Stimulated activated CD8-positive, alpha-beta memory T cell treated with anti-CD3 and anti-CD28 coated beads, Interleukin-7, amount 100 ng/mL, for 4 hours (primary cell): ENCODE measurements around the gene ENOX1.
"Not testable (repeated sequence)": the region's sequence is repeated elsewhere in the genome, so short reads cannot be mapped to it uniquely, and the experiment has no call there.

ENCODE experiments used
- DNase-seq, 2 donors: peaks; one replicate each; pipeline ENCODE4 v3.0.0-alpha.2; 2020; ENCODE audit warnings: low read depth in 2 of 2

Gene ENOX1

DNA sequence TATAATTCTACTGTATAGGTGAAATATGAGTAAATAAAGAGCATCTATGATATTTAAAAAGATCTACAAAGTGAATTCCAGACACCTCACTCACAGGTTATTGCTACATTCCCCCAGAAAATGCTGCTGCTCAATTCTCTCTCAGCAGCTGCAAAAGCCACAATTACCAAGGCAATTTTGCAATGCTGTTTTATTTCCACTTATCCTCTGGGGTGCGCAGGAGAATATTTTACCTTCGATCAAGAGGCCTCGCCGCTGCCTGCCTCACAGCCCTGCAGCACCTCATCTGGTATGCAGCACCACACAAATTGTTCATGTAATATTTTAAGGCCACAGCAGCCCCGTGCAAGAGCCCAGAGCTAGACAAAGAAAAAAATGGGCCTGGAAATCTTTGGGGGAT is 430.2 kb downstream of the ENOX1 start:
- DNase-seq = no peak

DNA sequence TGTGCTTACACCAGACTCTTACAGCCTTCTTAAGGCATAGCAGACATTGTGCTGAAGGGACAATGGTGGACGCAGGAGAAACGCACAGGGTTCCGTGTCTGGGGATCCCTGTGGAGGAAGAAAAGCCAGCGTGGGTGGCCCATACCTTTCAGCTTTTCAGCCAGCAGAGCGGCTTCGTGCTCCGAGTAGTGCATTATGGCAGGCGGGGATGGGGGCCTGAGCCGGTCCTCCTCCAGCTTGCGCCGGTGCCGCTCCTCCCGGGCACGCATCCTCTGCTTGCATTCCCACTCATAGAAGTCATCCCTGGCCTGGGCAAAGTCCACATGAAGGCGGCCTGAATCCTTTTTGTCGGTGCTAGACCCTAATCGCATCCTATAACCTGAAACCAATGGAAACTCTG is 431.0 kb downstream of the ENOX1 start:
- no peak for DNase-seq

DNA sequence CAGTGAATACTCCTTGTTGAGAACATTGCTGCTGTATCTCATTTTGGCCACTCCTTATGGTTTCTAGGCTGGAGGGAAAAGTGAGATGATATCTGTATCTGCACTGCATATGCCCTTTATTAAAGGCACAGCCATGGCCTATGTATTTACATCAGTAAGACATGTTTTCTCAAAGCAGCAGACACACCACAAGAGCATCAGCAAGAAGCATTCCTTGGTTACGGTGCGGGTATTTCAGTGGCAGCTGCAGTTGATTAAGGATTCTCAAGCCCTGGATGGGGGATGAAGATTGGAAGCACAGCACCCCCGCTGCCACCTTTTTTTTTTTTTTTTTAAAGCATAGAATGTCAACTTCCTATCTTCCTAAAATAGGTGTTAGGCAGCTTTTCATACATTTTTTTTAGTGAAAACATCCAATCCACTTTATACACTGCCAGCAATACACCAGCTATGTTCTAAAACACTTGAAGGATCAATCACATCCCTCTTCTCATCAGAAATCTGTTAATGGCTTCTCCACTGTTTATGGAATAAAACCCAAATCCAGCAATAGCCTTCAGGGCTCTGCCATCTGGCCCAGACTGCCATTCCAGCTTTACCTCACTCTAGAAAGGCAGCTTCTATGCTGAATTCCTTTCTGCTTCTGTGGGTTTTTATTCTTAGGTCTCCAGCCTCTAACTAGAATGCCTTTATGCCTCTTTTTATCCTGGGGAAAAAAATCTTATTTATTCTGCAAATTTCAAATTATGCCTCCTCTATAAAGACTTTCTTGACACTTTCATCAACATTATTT is 432.4 kb downstream of the ENOX1 start:
- DNase-seq = no peak

DNA sequence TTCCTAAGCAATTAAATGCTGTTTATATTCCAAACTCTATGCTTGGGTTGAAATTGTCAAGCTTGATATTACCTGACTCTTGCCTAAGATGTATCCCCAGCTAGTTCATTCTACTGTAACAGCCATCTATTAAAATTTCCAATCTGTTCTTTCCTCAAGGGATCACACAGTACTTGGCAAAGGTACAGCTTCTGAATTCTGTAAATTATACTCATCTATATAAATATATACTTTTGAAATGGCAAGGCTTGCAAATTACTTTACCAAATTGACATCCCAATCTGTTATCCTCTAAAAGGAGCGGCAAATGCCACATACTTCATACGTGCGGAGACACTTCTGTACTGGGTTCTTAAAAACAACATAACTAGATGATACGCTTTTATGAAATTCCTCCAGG is 433.1 kb downstream of the ENOX1 start:
- DNase-seq = no peak

DNA sequence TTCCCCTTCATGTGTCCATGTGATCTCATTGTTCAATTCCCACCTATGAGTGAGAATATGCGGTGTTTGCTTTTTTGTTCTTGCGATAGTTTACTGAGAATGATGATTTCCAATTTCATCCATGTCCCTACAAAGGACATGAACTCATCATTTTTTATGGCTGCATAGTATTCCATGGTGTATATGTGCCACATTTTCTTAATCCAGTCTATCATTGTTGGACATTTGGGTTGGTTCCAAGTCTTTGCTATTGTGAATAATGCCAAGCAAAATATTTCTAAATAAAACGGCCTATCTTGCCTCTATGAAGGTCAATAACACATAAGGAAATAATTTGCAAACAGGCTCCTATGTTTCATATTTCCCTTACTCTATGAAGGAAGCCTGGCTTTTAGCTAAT is 435.2 kb downstream of the ENOX1 start:
- not testable (repeated sequence) for DNase-seq

DNA sequence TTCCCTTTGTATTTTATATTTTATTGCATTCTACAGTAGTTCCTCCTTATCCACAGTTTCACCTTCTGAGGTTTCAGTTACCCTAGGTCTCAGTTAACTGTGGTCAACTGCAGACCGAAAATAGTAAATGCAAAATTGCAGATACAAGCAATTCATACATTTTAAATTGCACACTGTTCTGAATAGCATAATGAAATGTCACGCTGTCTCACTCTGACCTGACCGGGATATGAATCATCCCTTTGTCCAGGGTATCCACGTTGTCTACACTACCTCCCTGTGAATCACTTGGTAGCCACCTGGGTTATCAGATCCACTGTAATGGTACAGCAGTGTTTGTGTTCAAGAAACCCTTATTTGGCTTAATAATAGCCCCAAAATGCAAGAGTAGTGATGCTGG is 438.4 kb downstream of the ENOX1 start:
- no peak for DNase-seq

DNA sequence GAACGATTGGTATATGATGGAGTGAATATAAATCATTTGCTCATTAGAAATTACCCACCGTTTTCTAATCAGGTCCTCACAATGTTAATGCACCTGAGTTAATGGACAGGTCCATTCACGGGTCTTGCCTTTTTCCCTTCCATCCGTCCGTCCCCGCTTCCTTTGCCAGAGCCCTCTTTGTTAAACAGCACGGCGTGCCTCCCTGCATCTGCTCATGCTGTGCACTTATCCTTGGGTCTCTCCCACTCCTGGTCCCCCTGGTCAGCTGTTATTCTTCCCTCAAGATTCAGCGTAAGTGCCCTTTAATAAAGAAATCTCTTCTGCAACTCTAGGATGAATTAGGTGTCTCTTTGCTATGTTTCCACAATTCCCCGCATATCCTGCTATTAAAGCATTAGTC is 438.9 kb downstream of the ENOX1 start:
- DNase-seq = no peak

DNA sequence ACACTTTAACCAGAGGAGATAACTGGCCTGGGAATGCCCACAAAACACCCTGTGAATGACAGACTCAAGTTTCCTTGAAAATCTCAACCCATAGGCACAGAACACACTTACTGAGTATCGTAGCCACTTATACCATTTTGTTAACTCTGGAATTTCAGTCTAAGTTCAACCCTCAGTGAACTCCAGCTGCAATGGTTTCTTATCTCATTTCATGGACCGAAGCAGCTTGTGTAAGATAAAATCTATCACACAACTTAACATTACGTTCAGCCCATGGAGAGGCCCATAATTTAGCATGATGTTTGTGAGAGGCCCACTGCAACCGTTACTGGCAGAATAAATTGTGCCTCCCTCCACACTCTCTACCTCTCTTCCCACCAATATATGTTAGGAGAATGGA is 440.3 kb downstream of the ENOX1 start:
- DNase-seq = no peak

DNA sequence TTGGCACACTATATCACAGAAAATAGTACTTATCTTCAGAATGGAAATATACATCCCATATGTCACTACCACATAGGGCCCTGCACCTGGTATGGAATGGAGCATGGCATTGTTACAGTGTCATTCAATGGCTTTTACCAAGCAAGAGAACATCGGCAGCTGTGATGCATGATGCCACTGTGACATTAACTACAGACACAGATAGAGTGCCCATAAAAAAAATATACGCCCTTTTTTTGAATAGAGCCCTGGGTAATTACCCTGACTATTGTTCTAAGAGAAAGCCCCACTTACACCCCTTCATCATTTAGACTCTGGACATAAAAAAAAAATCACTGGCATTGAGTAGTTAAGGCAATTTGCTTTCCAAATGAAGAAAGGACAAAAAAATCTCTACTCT is 443.1 kb downstream of the ENOX1 start:
- DNase-seq = no peak

DNA sequence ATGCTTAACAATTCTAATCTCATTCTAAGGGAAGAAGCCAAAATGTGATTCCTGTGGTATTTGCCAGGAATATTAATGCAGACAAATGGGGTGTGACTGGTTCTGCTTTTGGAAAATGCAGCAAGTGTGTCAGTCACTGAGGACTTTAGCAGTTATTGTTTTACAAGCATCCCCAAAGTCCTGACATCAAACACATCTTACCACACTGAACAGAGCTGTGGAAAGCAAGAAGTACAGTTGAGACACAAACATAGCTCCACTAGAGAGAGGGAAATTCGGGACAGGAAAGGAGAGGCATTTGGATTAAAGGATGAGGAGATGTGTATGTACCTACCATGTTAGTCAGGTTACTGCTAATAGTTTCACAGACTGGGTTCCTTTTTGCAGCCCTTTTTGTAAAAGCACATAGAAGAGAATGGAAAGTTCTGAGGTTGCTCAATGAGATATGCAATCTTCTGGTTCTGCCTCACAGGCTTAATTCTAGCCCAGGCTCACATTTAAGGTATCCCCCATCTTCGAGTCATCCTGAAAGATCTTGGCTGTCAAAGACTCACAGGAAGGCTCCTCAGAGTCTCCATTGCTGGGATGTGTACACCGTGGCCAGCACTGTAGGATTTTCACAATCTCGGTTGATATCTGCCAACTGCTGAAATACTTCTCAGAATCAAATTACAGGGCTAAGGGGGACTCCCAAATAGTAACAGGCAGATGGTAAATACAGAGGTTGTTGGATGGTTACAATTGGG is 446.8 kb downstream of the ENOX1 start:
- DNase-seq = no peak

DNA sequence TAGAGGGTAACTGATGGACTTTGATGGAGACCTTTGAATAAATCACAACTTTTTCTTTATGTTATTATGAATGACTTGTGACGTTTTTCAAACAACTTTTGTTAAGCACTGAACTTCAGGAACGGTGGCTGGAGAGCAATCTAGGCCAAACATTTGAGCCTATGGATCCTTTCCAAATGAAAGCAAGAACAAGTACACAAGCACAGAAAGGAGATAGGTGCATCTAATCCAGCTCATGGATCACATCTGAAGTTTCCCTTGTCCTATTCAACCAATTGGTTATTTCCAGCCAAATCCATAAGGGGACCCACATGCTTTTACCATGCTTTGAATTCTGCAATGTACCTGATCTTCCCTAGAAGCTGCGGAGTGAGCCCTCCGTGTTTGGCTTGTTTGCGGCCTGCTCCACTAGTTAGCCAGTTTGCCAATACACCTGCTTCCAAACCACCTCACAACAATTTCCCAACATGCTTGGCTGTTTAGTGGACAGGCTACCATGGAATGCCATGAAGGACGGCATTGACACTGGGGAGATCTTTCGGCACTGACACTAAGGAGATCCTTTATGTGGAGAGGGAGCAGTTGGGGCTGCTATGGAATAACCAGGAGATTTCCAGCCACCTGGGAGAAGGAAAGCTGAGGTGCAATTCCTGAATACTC is 447.5 kb downstream of the ENOX1 start:
- no peak for DNase-seq

DNA sequence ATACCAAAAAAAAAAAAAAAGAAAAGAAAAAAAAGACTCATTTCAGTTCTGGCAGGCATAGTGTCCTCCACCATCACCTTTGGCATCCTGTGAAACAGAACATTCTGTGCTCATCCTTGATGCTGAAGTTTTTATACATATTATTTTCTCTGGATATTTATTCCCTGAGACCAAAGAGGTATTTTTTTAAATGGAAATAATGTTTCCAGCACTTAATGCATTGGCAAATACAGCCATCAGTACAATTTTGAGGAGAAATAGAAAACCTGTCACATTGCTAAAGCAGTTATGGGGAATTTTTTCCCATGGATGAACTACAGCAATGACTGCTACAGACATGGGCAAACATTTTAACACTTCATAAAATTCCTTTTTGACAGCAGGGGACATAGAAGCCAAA is 451.0 kb downstream of the ENOX1 start:
- DNase-seq = no peak

DNA sequence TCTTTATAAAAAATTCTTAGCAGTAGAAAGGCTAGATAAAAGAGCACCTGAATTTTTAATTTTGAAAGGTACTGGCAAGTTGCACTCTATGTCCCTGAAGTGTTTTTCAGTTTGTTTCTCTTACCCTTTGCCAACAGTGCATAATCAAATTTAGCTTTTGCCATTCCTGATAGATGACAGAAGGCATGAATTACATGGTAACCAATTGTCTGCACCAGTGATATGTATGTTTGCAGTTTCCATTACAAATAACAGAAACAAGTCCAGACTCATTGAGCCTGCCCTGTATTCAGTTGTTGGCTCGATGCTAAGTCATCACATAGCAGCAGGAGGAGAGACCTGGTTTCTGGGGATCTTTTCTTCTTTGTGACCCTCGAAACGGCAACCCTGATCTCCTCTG is 453.6 kb downstream of the ENOX1 start:
- DNase-seq = no peak

DNA sequence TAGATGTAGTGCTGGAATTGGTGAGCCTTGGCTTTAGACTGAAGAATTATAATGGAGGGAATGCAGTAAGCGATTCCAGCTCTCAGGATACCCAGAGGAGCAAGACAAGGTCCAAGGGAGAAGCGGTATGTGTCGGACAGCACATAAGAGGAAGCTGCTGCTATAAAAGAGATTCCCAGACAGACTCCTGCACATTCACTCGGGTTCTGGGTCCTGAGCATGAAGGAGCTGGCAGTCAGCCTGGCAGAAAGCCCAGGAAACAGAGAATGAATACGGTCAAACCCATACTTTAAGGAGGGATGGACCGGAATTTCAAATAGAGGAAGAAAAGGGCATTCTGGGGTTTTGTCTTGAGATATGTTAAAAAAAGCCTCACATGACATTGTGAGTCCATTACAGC is 455.1 kb downstream of the ENOX1 start:
- DNase-seq = no peak

DNA sequence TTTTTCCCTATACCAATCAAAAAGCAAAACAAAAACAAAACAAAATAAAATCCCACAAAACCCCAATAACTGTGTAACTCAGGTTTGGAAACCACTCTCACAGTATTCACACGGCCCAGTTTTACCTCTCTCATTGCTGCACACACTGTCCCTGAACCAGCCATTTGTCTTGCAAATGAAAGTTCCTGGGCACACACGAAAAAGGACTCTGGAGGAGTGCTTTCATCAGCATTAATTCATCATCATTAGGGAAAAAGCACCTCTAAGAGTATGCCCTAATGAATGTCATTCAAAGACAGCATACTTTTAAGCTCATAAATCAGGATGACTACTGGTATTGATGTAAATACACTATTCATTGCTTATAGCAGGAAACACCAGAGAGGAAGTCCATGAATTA is 457.1 kb downstream of the ENOX1 start:
- DNase-seq = no peak

DNA sequence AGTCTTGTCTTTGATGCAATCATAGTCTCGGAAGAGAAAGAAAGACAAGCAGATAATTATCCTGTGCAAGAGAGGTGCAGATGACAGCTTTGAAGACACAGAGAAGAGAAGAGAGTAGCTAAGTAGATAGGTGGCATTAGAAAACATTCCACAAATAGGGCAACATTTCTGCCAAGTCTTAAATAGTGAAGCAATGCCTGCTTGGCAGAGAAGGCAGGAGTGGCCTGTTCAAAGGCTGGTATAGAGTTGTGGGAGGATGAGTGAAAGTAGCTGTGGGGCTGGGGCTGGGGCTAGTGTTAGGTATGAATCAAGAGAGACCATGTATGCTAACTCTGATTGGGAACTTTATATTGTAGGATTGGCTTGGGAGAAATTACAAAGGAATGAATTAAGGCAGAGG is 457.9 kb downstream of the ENOX1 start:
- DNase-seq = no peak

DNA sequence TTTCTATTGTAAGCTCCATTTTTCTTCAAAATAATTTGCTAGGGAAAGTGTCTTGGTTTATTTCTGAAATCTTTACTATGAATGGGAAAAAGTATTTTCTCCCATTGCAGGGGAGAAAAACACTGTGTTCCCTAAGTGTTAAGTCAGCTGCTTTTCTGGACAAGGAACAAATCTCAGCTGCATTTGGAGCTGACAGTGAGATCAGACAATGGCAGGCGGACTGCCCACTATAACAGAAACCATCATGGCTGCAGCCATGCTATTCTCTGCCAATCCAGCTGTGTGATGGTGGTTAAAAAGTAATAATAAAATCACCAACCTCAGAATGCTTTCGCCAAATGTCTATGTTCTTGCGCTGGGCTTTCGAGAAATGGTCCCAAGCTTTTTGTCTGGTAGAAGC is 460.7 kb downstream of the ENOX1 start:
- no peak for DNase-seq

DNA sequence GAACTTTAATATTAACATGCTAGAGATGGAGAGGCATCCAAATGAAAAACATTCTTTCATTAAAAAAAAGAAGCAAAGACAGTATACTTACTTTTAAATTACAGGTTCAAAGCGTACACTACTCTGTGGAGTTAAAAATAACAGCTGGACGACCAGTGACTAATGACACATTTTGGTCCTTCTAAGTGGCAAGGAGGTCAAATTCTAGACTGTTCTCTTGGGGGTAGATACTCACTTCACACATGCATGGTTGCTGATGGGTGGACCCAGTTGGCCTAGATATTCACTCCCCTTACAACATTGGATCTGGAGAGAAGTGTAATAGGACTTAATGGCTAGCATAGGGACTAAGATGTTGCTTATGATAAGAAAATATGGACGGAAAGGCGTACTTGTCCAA is 461.1 kb downstream of the ENOX1 start:
- DNase-seq = no peak

DNA sequence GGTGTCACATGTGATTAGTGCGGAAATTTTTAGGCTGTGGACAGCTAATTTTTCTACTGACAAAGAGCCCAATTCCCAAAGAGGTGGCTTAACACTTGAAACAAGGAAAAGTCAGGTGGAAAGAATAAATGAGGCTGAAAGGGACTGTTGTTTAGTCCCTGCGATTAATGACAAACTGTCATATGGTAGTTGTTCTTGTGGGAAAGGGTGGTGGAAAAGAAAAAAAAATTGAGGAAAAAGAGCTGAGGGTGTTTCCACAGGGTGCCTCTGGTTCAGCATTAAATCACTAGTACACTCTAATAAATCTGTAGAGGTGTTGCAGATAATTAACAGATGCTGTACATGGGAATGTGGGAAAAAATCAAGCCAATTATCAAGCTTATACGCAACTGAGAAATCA is 462.6 kb downstream of the ENOX1 start:
- no peak for DNase-seq

DNA sequence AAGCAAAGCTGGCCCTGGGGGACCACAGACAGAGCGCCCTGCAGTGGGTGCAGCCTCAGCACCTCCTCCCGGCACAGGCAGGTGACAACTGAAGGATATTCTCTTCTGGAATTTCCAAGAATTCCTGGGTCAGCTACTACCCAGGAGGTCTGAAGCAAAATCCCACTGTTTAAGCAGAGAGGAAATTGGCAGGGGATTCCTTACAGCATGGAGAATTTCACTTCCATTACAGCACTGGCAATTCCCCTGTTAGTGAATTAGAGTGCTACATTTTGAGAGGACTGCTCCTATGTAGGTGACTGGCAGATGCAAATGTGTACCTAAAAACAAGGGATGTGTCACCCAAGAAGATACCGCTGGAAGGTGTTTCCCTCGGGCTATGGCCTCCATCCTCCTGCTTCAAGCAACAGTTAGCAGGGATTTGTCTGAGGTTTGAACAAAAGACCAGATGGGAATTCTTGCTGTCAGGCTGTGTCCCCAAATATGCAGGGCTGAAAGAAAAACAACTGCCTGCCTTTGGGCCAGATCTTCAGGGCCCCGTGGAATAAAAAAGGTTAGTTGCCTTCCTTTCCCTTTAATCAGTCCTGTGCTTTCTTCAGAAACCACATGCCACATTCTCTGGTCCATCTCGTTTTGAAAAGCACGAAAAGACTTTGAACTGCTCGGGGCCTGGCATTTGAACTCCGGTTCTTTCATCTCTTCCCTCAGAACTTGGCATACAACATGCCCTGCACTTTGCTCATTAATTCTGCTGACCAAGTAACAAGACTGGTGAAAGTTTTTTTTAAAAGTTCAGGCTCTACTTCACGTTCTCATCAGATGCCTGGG is 466.9 kb downstream of the ENOX1 start:
- no peak for DNase-seq

DNA sequence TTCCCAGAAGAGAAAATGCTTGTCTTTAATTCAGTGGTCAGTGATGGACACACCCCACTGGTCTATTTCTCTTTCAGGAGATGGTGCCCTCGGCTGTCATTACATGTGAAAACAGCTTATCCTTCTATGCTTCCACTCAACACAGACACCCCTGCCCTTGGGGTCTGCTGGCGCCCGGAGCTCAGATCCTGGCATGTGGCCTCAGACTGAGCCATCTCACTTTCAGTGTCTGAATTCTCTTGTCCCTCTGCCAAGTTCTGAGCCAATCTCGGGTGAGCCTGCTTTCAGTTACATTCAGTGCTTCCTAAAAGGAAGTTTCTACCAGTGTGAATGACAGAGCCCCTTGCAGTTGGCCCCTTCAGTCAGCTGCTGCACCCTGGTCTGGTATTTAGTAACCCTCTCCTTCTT is 469.8 kb downstream of the ENOX1 start:
- no peak for DNase-seq

DNA sequence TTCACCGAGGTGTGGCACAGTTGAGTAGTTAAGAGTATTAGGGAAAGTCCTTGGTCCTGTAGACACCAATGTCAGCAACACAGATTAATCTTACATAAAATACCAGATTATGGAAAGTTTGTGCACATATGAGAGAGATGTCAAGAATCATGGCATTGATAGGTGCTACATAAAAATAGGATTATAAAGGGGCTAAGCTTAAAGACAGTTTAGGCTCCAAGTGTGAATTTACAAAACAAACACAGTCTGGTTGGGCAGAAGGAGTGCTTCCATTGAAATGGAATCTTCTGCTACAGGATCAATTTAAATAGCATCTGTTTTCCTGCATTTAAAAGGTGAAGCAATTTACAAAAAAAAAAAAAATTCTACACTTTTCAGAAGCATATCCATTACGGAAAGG is 470.5 kb downstream of the ENOX1 start:
- no peak for DNase-seq
